Measurements from ENCODE around the gene PF4V1. TPM values are rescaled to one million over a fixed set of nuclear protein-coding genes. Genes with fewer than 3 reads are reported as not detected.
A peak's percentile ranks its signal among the peaks of the same experiment; 100 is the strongest.

Gene PF4V1
- not detected for total RNA-seq

- intact Hi-C loops (cut with DNase I): no loop called here
- DNase-seq (ENCODE audit: low spot score): no peak
- ATAC-seq: peak; percentile 45
Observed at GRCh38 chr4:73853246-73853704, at the start of gene PF4V1. PF4V1 (plus strand) TSS chr4:73853296; CDS start chr4:73853363, 67 bp downstream.

- intact Hi-C loops (cut with DNase I): no loop called here
- DNase-seq (ENCODE audit: low spot score) (no peak), ATAC-seq (no peak)
Observed at GRCh38 chr4:73810191-73810590, 42.9 kb upstream of the PF4V1 start.

GRCh38 chr4:73811841-73812240 is 41.3 kb upstream of the PF4V1 start:
- no peak for DNase-seq (ENCODE audit: low spot score)
- ATAC-seq: no peak
- intact Hi-C loops (cut with DNase I): no loop called here

GRCh38 chr4:73814679-73815078 is 38.4 kb upstream of the PF4V1 start:
- intact Hi-C loops (cut with DNase I): no loop called here
- no peak for DNase-seq (ENCODE audit: low spot score)
- no peak for ATAC-seq

GRCh38 chr4:73815145-73815544 is 38.0 kb upstream of the PF4V1 start:
- intact Hi-C loops (cut with DNase I): no loop called here
- ATAC-seq (peak; percentile 53), DNase-seq (ENCODE audit: low spot score) (no peak)

- no peak for DNase-seq (ENCODE audit: low spot score)
- peak; percentile 65 for ATAC-seq
- intact Hi-C loops (cut with DNase I): no loop called here
Observed at GRCh38 chr4:73816814-73817213, 36.3 kb upstream of the PF4V1 start.

GRCh38 chr4:73817341-73817740 is 35.8 kb upstream of the PF4V1 start:
- DNase-seq (ENCODE audit: low spot score) (no peak), ATAC-seq (no peak)
- intact Hi-C loops (cut with DNase I): no loop called here

GRCh38 chr4:73821325-73821724 is 31.8 kb upstream of the PF4V1 start:
- ATAC-seq: no peak
- no peak for DNase-seq (ENCODE audit: low spot score)
- intact Hi-C loops (cut with DNase I): no loop called here

GRCh38 chr4:73822389-73822788 is 30.7 kb upstream of the PF4V1 start:
- intact Hi-C loops (cut with DNase I): no loop called here
- DNase-seq (ENCODE audit: low spot score): no peak
- no peak for ATAC-seq

GRCh38 chr4:73822812-73823504 is 30.1 kb upstream of the PF4V1 start:
- ATAC-seq: peak; percentile 13
- no peak for DNase-seq (ENCODE audit: low spot score)
- intact Hi-C loops (cut with DNase I): no loop called here

GRCh38 chr4:73823760-73824159 is 29.3 kb upstream of the PF4V1 start:
- intact Hi-C loops (cut with DNase I): no loop called here
- DNase-seq (ENCODE audit: low spot score): no peak
- ATAC-seq: no peak

- intact Hi-C loops (cut with DNase I): no loop called here
- ATAC-seq (peak; percentile 78), DNase-seq (ENCODE audit: low spot score) (no peak)
Observed at GRCh38 chr4:73828956-73829355, 24.1 kb upstream of the PF4V1 start.

GRCh38 chr4:73831569-73831968 is 21.5 kb upstream of the PF4V1 start:
- intact Hi-C loops (cut with DNase I): no loop called here
- ATAC-seq (peak; percentile 58), DNase-seq (ENCODE audit: low spot score) (no peak)

- ATAC-seq: no peak
- DNase-seq (ENCODE audit: low spot score): no peak
- intact Hi-C loops (cut with DNase I): no loop called here
Observed at GRCh38 chr4:73832651-73833237, 20.4 kb upstream of the PF4V1 start.

GRCh38 chr4:73836373-73837279 is 16.5 kb upstream of the PF4V1 start, which contains the start of gene CXCL6:
CXCL6 (plus strand) TSS chr4:73836678; CDS start chr4:73836751, 73 bp downstream.
- peak; percentile 67 for DNase-seq (ENCODE audit: low spot score)
- peak; percentile 84 for ATAC-seq
- intact Hi-C loops (cut with DNase I): loop anchor here (5.0 kb wide), 1 partner anchor 824 kb away; no protein-coding TSS in a partner anchor

- intact Hi-C loops (cut with DNase I): loop anchor here (5.0 kb wide), 1 partner anchor 827 kb away; no protein-coding TSS in a partner anchor
- ATAC-seq: no peak
Observed at GRCh38 chr4:73839071-73839470, 14.0 kb upstream of the PF4V1 start.

GRCh38 chr4:73839715-73840114 is 13.4 kb upstream of the PF4V1 start:
- intact Hi-C loops (cut with DNase I): loop anchor here (5.0 kb wide), 1 partner anchor 827 kb away; no protein-coding TSS in a partner anchor
- DNase-seq (ENCODE audit: low spot score): no peak
- no peak for ATAC-seq

More at GRCh38 chr4:73839071-73839470, 14.0 kb upstream of the PF4V1 start:
- no peak for DNase-seq (ENCODE audit: low spot score)

- no peak for ATAC-seq
Observed at GRCh38 chr4:73841243-73841925, 11.7 kb upstream of the PF4V1 start.

GRCh38 chr4:73842696-73843095 is 10.4 kb upstream of the PF4V1 start:
- intact Hi-C loops (cut with DNase I): no loop called here
- no peak for ATAC-seq
- no peak for DNase-seq (ENCODE audit: low spot score)

More at GRCh38 chr4:73841243-73841925, 11.7 kb upstream of the PF4V1 start:
- intact Hi-C loops (cut with DNase I): no loop called here
- DNase-seq (ENCODE audit: low spot score): no peak
